Ishikawa (cell line): ENCODE results near the gene DGLUCY.

ENCODE experiments used
- CEBPB ChIP-seq: IDR thresholded peaks from 2 replicates; pipeline ENCODE4 v1.6.1; 2012
- CREB1 ChIP-seq: IDR thresholded peaks from 2 replicates; pipeline ENCODE4 v1.6.1; 2012; ENCODE audit warnings: low read depth
- EGR1 ChIP-seq: IDR thresholded peaks from 2 replicates; pipeline ENCODE4 v1.6.1; 2012
- EP300 ChIP-seq: IDR thresholded peaks from 2 replicates; pipeline ENCODE4 v1.6.1; 2012; ENCODE audit warnings: borderline replicate concordance
- FOXM1 ChIP-seq: IDR thresholded peaks from 2 replicates; pipeline ENCODE4 v1.6.1; 2012; ENCODE audit warnings: low read depth, borderline replicate concordance
- MAX ChIP-seq: IDR thresholded peaks from 2 replicates; pipeline ENCODE4 v1.6.1; 2012
- NFIC ChIP-seq: IDR thresholded peaks from 2 replicates; pipeline ENCODE4 v1.6.1; 2012
- RAD21 ChIP-seq: IDR thresholded peaks from 2 replicates; pipeline ENCODE4 v1.6.1; 2012; ENCODE audit warnings: low read depth
- TAF1 ChIP-seq: IDR thresholded peaks from 2 replicates; pipeline ENCODE4 v1.6.1; 2012; ENCODE audit warnings: low read depth, mild to moderate bottlenecking
- TCF12 ChIP-seq: IDR thresholded peaks from 2 replicates; pipeline ENCODE4 v1.6.1; 2012; ENCODE audit warnings: low read depth
- TEAD4 ChIP-seq: IDR thresholded peaks from 2 replicates; pipeline ENCODE4 v1.6.1; 2012
- USF1 ChIP-seq: IDR thresholded peaks from 2 replicates; pipeline ENCODE4 v1.6.1; 2012
- YY1 ChIP-seq: IDR thresholded peaks from 2 replicates; pipeline ENCODE4 v1.6.1; 2012; ENCODE audit warnings: low read depth
- ZBTB7A ChIP-seq: IDR thresholded peaks from 2 replicates; pipeline ENCODE4 v1.6.1; 2012; ENCODE audit warnings: low read depth
- TF ChIP-seq, protein P1 (sequence below): IDR thresholded peaks from 2 replicates; pipeline ENCODE4 v1.6.1; 2012; ENCODE audit warnings: low read depth, mild to moderate bottlenecking

Gene DGLUCY

GRCh38 chr14:91158091-91158790 is 44.4 kb downstream of the DGLUCY start:
- TF ChIP-seq FOXM1 (no peak), TCF12 (no peak), CEBPB (no peak), NFIC (no peak), TEAD4 (no peak), EGR1 (no peak)

GRCh38 chr14:91159182-91159581 is 45.3 kb downstream of the DGLUCY start:
- TF ChIP-seq USF1, result no peak
- TF ChIP-seq, protein P1, sequence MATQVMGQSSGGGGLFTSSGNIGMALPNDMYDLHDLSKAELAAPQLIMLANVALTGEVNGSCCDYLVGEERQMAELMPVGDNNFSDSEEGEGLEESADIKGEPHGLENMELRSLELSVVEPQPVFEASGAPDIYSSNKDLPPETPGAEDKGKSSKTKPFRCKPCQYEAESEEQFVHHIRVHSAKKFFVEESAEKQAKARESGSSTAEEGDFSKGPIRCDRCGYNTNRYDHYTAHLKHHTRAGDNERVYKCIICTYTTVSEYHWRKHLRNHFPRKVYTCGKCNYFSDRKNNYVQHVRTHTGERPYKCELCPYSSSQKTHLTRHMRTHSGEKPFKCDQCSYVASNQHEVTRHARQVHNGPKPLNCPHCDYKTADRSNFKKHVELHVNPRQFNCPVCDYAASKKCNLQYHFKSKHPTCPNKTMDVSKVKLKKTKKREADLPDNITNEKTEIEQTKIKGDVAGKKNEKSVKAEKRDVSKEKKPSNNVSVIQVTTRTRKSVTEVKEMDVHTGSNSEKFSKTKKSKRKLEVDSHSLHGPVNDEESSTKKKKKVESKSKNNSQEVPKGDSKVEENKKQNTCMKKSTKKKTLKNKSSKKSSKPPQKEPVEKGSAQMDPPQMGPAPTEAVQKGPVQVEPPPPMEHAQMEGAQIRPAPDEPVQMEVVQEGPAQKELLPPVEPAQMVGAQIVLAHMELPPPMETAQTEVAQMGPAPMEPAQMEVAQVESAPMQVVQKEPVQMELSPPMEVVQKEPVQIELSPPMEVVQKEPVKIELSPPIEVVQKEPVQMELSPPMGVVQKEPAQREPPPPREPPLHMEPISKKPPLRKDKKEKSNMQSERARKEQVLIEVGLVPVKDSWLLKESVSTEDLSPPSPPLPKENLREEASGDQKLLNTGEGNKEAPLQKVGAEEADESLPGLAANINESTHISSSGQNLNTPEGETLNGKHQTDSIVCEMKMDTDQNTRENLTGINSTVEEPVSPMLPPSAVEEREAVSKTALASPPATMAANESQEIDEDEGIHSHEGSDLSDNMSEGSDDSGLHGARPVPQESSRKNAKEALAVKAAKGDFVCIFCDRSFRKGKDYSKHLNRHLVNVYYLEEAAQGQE, result no peak
- no peak for TF ChIP-seq TAF1
- TF ChIP-seq EP300, result no peak
- no peak for TF ChIP-seq RAD21
- TF ChIP-seq MAX, result no peak
- no peak for TF ChIP-seq EGR1
- no peak for TF ChIP-seq CREB1
- TF ChIP-seq YY1, result no peak
- TF ChIP-seq CEBPB, result no peak
- TF ChIP-seq NFIC, result no peak
- no peak for TF ChIP-seq TEAD4
- TF ChIP-seq ZBTB7A, result no peak
- no peak for TF ChIP-seq FOXM1
- TF ChIP-seq TCF12, result no peak

DNA sequence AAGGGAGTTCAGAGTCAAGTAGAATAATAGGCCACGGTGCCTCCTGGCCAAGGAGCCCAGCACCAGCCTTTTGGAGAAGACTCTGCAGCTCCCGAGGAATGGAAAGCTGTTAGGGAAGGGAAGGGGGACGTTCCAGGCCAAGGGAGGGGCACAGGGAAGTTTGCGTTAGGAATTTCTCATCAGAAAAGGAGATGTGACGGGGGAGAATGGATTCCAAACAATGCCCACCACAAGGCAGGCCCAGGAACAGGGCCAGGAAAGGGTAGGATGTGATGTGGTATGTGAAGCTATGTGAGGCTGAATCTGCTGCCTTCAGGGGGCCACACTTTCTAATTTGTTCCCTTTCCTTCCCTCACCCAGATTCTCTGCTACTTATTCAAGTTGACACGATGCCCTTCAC is 46.0 kb downstream of the DGLUCY start:
- TF ChIP-seq MAX, result no peak
- TF ChIP-seq TEAD4, result no peak
- no peak for TF ChIP-seq NFIC

DNA sequence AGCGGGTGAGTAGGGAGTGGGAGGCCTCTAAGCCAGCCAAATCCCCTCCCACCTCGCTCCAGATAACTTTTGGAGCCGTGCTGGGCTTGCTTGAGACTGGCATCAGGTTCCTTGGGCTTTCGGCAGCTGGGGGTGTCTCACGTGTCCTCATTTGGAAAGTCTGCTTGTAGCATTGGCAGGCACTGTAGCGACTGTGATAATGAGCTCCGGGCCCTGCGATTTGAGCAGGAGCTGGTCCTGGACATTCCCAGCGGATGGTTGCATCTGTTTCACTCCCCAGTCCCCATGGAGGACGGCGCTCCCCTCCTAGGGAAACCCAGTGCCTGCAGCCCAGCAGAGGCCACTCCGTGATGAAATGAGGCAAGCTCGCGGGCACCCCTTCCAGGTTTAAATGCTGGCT is 49.4 kb downstream of the DGLUCY start:
- TF ChIP-seq FOXM1 (no peak), YY1 (no peak), USF1 (no peak), NFIC (no peak), EGR1 (no peak), MAX (no peak), CREB1 (no peak), ZBTB7A (no peak), TAF1 (no peak), TCF12 (no peak)

DNA sequence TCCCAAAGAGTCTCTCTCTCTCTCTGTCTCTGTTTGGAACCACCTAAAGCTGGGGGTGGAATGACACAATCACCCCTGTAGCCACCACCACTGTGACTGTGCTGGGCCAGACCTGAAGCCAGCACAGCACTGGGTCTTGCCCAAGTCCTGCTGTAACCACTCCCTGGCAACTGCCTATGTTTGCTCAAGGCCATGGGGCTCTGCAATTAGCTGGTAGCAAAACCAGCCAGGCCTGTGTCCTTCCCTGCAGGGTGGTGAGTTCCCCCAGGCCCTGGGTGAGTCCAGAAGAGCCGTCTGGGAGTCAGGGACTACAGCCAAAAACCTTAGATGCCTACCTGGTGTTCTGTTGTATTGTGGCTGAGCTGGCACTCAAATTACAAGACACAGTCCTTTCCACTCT is 50.8 kb downstream of the DGLUCY start:
- TF ChIP-seq CEBPB, result peak; percentile 32; the same call in 1 of the 2 replicates
- TF ChIP-seq TEAD4, result no peak
- peak; percentile 51 for TF ChIP-seq NFIC
- no peak for TF ChIP-seq CREB1
- TF ChIP-seq ZBTB7A, result no peak
- no peak for TF ChIP-seq EGR1
- TF ChIP-seq, protein P1, result no peak
- no peak for TF ChIP-seq TCF12
- no peak for TF ChIP-seq MAX
- no peak for TF ChIP-seq TAF1
- no peak for TF ChIP-seq USF1
